ENCODE data around the gene ADGB. TPM values are rescaled to one million over a fixed set of nuclear protein-coding genes. Genes with fewer than 3 reads are reported as not detected.

Gene ADGB
- total RNA-seq, 1 donor from 2014 or later, result not detected

DNA sequence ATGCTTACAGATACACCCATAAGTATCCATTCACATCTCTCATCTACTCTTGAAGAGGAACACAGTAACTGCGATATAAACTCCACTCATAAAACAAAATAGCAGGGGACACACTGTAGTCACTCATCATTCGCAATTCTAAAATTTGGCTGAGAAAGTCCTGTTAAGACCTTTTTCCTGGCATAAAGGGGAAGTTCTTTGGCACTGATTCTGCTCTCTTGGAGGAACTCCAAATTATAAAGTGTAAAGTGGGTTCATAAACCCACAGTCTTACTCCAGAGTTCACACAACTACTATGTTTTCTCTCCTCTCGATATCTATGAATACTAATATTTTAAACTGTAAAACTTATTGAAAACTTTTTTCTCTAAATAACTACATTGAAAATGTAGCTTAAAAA lies 80.6 kb downstream of the ADGB start:
- Histone ChIP-seq H3K27me3 (ENCODE audit: insufficient read depth, low read length) (no peaks in the 10 kb centered on the region), H3K4me3 (ENCODE audit: insufficient read depth, low read depth, low read length) (no peak overlapping the region), H3K4me1 (ENCODE audit: insufficient read depth, low read length) (no peaks in the 10 kb centered on the region), H2AFZ (ENCODE audit: low read depth, low read length) (no peak overlapping the region), H3K36me3 (ENCODE audit: insufficient read depth, low read length) (no peaks in the 10 kb centered on the region), H3K27ac (ENCODE audit: low read depth, low read length) (no peak overlapping the region), H3K9me3 (ENCODE audit: insufficient read depth, low read depth, low read length) (no peaks in the 10 kb centered on the region), H3K79me2 (ENCODE audit: insufficient read depth, low read length) (no peaks in the 10 kb centered on the region), H3K4me2 (ENCODE audit: low read length) (no peak overlapping the region), H3K9ac (ENCODE audit: low read length) (no peak overlapping the region), H4K20me1 (ENCODE audit: insufficient read depth, low read length) (no peaks in the 10 kb centered on the region)
- DNase-seq (ENCODE audit: low read depth) (no peak), FAIRE-seq (no peak)
- Mint-ChIP-seq H3K4me1 (ENCODE audit: low read depth, unreplicated experiment) (peaks cover 1% of the 10 kb centered on the region), H3K4me3 (ENCODE audit: unreplicated experiment) (no peak overlapping the region), H3K27me3 (ENCODE audit: low read depth, unreplicated experiment) (no peaks in the 10 kb centered on the region), H3K9me3 (ENCODE audit: unreplicated experiment) (no peaks in the 10 kb centered on the region), H3K27ac (ENCODE audit: unreplicated experiment) (no peak overlapping the region), H3K36me3 (ENCODE audit: low read depth, unreplicated experiment) (no peaks in the 10 kb centered on the region)
- TF ChIP-seq EZH2 (IDR thresholded peaks at IDR 0.05; ENCODE audit: insufficient read depth, low read length), result no peak
- TF ChIP-seq, protein P1, sequence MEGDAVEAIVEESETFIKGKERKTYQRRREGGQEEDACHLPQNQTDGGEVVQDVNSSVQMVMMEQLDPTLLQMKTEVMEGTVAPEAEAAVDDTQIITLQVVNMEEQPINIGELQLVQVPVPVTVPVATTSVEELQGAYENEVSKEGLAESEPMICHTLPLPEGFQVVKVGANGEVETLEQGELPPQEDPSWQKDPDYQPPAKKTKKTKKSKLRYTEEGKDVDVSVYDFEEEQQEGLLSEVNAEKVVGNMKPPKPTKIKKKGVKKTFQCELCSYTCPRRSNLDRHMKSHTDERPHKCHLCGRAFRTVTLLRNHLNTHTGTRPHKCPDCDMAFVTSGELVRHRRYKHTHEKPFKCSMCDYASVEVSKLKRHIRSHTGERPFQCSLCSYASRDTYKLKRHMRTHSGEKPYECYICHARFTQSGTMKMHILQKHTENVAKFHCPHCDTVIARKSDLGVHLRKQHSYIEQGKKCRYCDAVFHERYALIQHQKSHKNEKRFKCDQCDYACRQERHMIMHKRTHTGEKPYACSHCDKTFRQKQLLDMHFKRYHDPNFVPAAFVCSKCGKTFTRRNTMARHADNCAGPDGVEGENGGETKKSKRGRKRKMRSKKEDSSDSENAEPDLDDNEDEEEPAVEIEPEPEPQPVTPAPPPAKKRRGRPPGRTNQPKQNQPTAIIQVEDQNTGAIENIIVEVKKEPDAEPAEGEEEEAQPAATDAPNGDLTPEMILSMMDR (IDR thresholded peaks at IDR 0.05; ENCODE audit: insufficient read depth, low read depth, low read length), result no peak

DNA sequence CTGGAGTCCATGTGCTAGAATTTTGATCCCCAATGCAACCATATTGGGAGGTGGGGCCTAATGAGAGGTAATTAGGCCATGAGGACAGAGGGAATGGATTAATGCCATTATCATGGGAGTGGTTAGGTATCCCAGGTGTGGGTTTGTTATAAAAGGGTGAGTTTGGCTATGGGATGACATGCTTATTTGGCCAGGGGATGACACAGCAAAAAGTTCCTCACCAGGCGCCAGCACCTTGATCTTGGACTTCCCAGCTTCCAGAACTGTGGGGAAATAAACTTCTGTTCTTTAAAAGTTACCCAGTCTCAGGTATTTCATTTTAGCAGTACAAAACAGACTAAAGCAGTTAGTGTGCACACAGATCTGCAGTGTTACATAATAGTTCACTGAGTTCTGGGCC lies 84.1 kb downstream of the ADGB start:
- no peak overlapping the region for H3K27ac ChIP-seq (ENCODE audit: low read depth, low read length)
- no peak overlapping the region for H3K4me2 ChIP-seq (ENCODE audit: low read length)
- no peaks in the 10 kb centered on the region for H3K4me1 ChIP-seq (ENCODE audit: insufficient read depth, low read length)
- no peaks in the 10 kb centered on the region for H3K36me3 Mint-ChIP-seq (ENCODE audit: low read depth, unreplicated experiment)
- H3K79me2 ChIP-seq (ENCODE audit: insufficient read depth, low read length), result no peaks in the 10 kb centered on the region
- no peak overlapping the region for H2AFZ ChIP-seq (ENCODE audit: low read depth, low read length)
- no peak overlapping the region for H3K27ac Mint-ChIP-seq (ENCODE audit: unreplicated experiment)
- H3K36me3 ChIP-seq (ENCODE audit: insufficient read depth, low read length), result no peaks in the 10 kb centered on the region
- no peak overlapping the region for H3K9ac ChIP-seq (ENCODE audit: low read length)
- no peak for TF ChIP-seq EZH2 (IDR thresholded peaks at IDR 0.05; ENCODE audit: insufficient read depth, low read length)
- TF ChIP-seq, protein P1 (IDR thresholded peaks at IDR 0.05; ENCODE audit: insufficient read depth, low read depth, low read length), result no peak
- FAIRE-seq, result no peak
- H3K27me3 ChIP-seq (ENCODE audit: insufficient read depth, low read length), result no peaks in the 10 kb centered on the region
- H3K27me3 Mint-ChIP-seq (ENCODE audit: low read depth, unreplicated experiment), result no peaks in the 10 kb centered on the region
- no peaks in the 10 kb centered on the region for H4K20me1 ChIP-seq (ENCODE audit: insufficient read depth, low read length)
- H3K4me1 Mint-ChIP-seq (ENCODE audit: low read depth, unreplicated experiment), result peaks cover under 1% of the 10 kb centered on the region
- DNase-seq (ENCODE audit: low read depth), result no peak
- no peaks in the 10 kb centered on the region for H3K9me3 ChIP-seq (ENCODE audit: insufficient read depth, low read depth, low read length)
- no peak overlapping the region for H3K4me3 Mint-ChIP-seq (ENCODE audit: unreplicated experiment)
- H3K4me3 ChIP-seq (ENCODE audit: insufficient read depth, low read depth, low read length), result no peak overlapping the region
- H3K9me3 Mint-ChIP-seq (ENCODE audit: unreplicated experiment), result no peaks in the 10 kb centered on the region

DNA sequence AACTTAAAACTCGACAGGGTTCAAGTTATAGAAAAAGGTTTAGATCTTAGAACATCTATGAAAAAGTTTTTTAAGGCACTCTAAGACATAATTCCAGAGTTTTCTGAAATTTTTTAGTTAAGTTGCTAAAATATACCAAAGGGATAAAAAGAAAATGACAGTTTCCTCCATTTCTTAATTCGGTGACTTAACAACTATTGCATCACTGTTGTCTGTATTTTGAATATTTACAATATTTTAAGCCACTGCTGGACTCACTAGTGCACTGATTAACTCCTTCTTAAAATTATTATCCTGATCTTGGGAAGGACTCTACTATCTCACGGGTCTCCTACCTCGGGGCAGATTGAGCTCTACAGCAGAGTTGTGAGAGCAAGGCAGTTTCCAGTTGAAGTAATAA lies 91.0 kb downstream of the ADGB start:
- Mint-ChIP-seq H3K4me3 (ENCODE audit: unreplicated experiment) (no peak overlapping the region), H3K36me3 (ENCODE audit: low read depth, unreplicated experiment) (no peaks in the 10 kb centered on the region), H3K27ac (ENCODE audit: unreplicated experiment) (no peak overlapping the region), H3K9me3 (ENCODE audit: unreplicated experiment) (no peaks in the 10 kb centered on the region), H3K4me1 (ENCODE audit: low read depth, unreplicated experiment) (no peaks in the 10 kb centered on the region), H3K27me3 (ENCODE audit: low read depth, unreplicated experiment) (peaks cover 2% of the 10 kb centered on the region)
- Histone ChIP-seq H3K9ac (ENCODE audit: low read length) (no peak overlapping the region), H3K4me1 (ENCODE audit: insufficient read depth, low read length) (no peaks in the 10 kb centered on the region), H3K9me3 (ENCODE audit: insufficient read depth, low read depth, low read length) (no peaks in the 10 kb centered on the region), H3K27me3 (ENCODE audit: insufficient read depth, low read length) (no peaks in the 10 kb centered on the region), H3K27ac (ENCODE audit: low read depth, low read length) (no peak overlapping the region), H4K20me1 (ENCODE audit: insufficient read depth, low read length) (no peaks in the 10 kb centered on the region), H2AFZ (ENCODE audit: low read depth, low read length) (no peak overlapping the region), H3K4me3 (ENCODE audit: insufficient read depth, low read depth, low read length) (no peak overlapping the region), H3K79me2 (ENCODE audit: insufficient read depth, low read length) (no peaks in the 10 kb centered on the region), H3K4me2 (ENCODE audit: low read length) (no peak overlapping the region), H3K36me3 (ENCODE audit: insufficient read depth, low read length) (no peaks in the 10 kb centered on the region)
- no peak for TF ChIP-seq EZH2 (IDR thresholded peaks at IDR 0.05; ENCODE audit: insufficient read depth, low read length)
- TF ChIP-seq, protein P1 (IDR thresholded peaks at IDR 0.05; ENCODE audit: insufficient read depth, low read depth, low read length), result no peak
- FAIRE-seq (no peak), DNase-seq (ENCODE audit: low read depth) (no peak)
